A549 (cell line): ENCODE results near the gene ARHGEF11.

Experiments
- EP300 ChIP-seq, 2 experiments: fragments of >200 bp; sonication (Bioruptor Twin); formaldehyde crosslinking; IDR thresholded peaks; 2 replicates in 1 of 2; 3 replicates in 1 of 2; pipeline ENCODE4 v1.6.1; 2016 to 2017
- MAFK ChIP-seq: fragments of 450-650 bp; IDR thresholded peaks from 2 replicates; pipeline ENCODE4 v1.6.1; 2014; ENCODE audit not compliant: partially characterized antibody
- NR3C1 ChIP-seq: fragments of >200 bp; sonication (Bioruptor Twin); formaldehyde crosslinking; IDR thresholded peaks from 3 replicates; pipeline ENCODE4 v1.6.1; 2017
- POLR2A ChIP-seq: IDR thresholded peaks from 2 replicates; pipeline ENCODE4 v1.6.1; 2012; ENCODE audit warnings: mild to moderate bottlenecking, low read length
- POLR2AphosphoS2 ChIP-seq: conservative IDR thresholded peaks from 2 replicates; pipeline ENCODE4 v1.6.1; 2012; ENCODE audit warnings: low read length, improper control_type of control experiment, inconsistent platforms
- RARB ChIP-seq: fragments of 250-450 bp; sonication (Bioruptor Pico); IDR thresholded peaks from 2 replicates; pipeline ENCODE4 v1.8.0; 2021; ENCODE audit warnings: mild to moderate bottlenecking, moderate library complexity
- SMC3 ChIP-seq: fragments of >200 bp; sonication (Bioruptor Twin); formaldehyde crosslinking; IDR thresholded peaks from 3 replicates; pipeline ENCODE4 v1.6.1; 2018; ENCODE audit warnings: inconsistent platforms
- SREBF2 ChIP-seq: fragments of 450-650 bp; IDR thresholded peaks from 2 replicates; pipeline ENCODE4 v1.6.1; 2014; ENCODE audit warnings: mild to moderate bottlenecking, moderate library complexity
- TP53 ChIP-seq: fragments of 250-450 bp; sonication (Bioruptor Pico); IDR thresholded peaks from 2 replicates; pipeline ENCODE4 v1.5.0; 2021; ENCODE audit warnings: mild to moderate bottlenecking, moderate library complexity
- ZFP36 ChIP-seq: fragments of 450-650 bp; IDR thresholded peaks from 2 replicates; pipeline ENCODE4 v1.6.1; 2014; ENCODE audit warnings: borderline replicate concordance; ENCODE audit not compliant: partially characterized antibody
- TF ChIP-seq, protein P1 (sequence below): fragments of >200 bp; sonication (Bioruptor Twin); formaldehyde crosslinking; IDR thresholded peaks from 3 replicates; pipeline ENCODE4 v1.5.1; 2016
- TF ChIP-seq, protein P2 (sequence below): IDR thresholded peaks from 2 replicates; pipeline ENCODE4 v1.6.1; 2012

- TF ChIP-seq, protein P1, sequence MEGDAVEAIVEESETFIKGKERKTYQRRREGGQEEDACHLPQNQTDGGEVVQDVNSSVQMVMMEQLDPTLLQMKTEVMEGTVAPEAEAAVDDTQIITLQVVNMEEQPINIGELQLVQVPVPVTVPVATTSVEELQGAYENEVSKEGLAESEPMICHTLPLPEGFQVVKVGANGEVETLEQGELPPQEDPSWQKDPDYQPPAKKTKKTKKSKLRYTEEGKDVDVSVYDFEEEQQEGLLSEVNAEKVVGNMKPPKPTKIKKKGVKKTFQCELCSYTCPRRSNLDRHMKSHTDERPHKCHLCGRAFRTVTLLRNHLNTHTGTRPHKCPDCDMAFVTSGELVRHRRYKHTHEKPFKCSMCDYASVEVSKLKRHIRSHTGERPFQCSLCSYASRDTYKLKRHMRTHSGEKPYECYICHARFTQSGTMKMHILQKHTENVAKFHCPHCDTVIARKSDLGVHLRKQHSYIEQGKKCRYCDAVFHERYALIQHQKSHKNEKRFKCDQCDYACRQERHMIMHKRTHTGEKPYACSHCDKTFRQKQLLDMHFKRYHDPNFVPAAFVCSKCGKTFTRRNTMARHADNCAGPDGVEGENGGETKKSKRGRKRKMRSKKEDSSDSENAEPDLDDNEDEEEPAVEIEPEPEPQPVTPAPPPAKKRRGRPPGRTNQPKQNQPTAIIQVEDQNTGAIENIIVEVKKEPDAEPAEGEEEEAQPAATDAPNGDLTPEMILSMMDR: no peak
- TF ChIP-seq ZFP36 (no peak), POLR2A (no peak), RARB (CRISPR knock-in tag) (no peak), EP300 (IDR thresholded peaks at IDR 0.05) (no peak), SMC3 (no peak), TP53 (CRISPR knock-in tag) (no peak), NR3C1 (no peak), SREBF2 (no peak), POLR2AphosphoS2 (no peak), MAFK (no peak)
- TF ChIP-seq, protein P2, sequence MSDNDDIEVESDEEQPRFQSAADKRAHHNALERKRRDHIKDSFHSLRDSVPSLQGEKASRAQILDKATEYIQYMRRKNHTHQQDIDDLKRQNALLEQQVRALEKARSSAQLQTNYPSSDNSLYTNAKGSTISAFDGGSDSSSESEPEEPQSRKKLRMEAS: no peak
Observed at GRCh38 chr1:156973417-156973816, 72.1 kb downstream of the ARHGEF11 start.
